OCI-LY3 (cell line): ENCODE measurements around the gene OPCML.

Source experiments
- H2AFZ ChIP-seq: fragments of 200-600, 300-600 bp; shearing (Covaris generic); 2 replicates; pipeline ENCODE4 v1.6.0; 2014; ENCODE audit warnings: antibody characterized with exemption, low read depth, low read length
- H3K27ac ChIP-seq: fragments of 200-600, 300-600 bp; sonication (generic); 2 replicates; pipeline ENCODE4 v1.5.1; 2014; ENCODE audit warnings: mild to moderate bottlenecking, low read length, moderate library complexity, mixed read lengths
- H3K27me3 ChIP-seq: fragments of 200-600, 300-600 bp; sonication (generic); 2 replicates; pipeline ENCODE4 v1.6.1; 2014; ENCODE audit warnings: low read depth, low read length, mixed read lengths
- H3K36me3 ChIP-seq: fragments of 200-600, 300-600 bp; sonication (generic); replicated peaks from 2 replicates; pipeline ENCODE3; 2014; ENCODE audit warnings: low read depth, low read length, mixed read lengths
- H3K4me1 ChIP-seq: fragments of 300-600, 200-600 bp; sonication (generic); 2 replicates; pipeline ENCODE4 v1.6.1; 2014; ENCODE audit warnings: low read length, mixed read lengths
- H3K4me2 ChIP-seq: fragments of 200-600, 300-600 bp; sonication (generic); 2 replicates; pipeline ENCODE4 v1.6.1; 2014; ENCODE audit warnings: low read length, mixed read lengths
- H3K4me3 ChIP-seq: fragments of 300-600, 200-600 bp; sonication (generic); 2 replicates; pipeline ENCODE4 v1.5.1; 2014; ENCODE audit warnings: antibody characterized with exemption, mild to moderate bottlenecking, low read length, moderate library complexity
- H3K79me2 ChIP-seq: fragments of 300-600, 200-600 bp; shearing (Covaris generic); 2 replicates; pipeline ENCODE4 v1.6.1; 2014; ENCODE audit warnings: mild to moderate bottlenecking, low read length, mixed read lengths
- H3K9ac ChIP-seq: fragments of 300-600, 200-600 bp; shearing (Covaris generic); 2 replicates; pipeline ENCODE4 v1.6.0; 2014; ENCODE audit warnings: mild to moderate bottlenecking, low read length, moderate library complexity
- H3K9me3 ChIP-seq: fragments of 200-600, 300-600 bp; shearing (Covaris generic); 2 replicates; pipeline ENCODE4 v1.6.1; 2014; ENCODE audit warnings: low read length, mixed read lengths; ENCODE audit not compliant: insufficient read depth
- H4K20me1 ChIP-seq: fragments of 200-600, 300-600 bp; sonication (generic); 2 replicates; pipeline ENCODE4 v1.6.1; 2016; ENCODE audit warnings: low read length, mixed read lengths; ENCODE audit not compliant: insufficient read depth
- EZH2phosphoT487 ChIP-seq: fragments of 200-600 bp; shearing (Covaris generic); IDR thresholded peaks from 2 replicates; pipeline ENCODE4 v1.6.1; 2018; ENCODE audit warnings: antibody characterized with exemption, mixed run types, low read depth
- TF ChIP-seq, protein P1 (sequence below): fragments of 200-600, 300-600 bp; sonication (generic); IDR thresholded peaks from 2 replicates; pipeline ENCODE4 v1.5.1; 2014; ENCODE audit warnings: antibody characterized with exemption, low read length, low read depth

Gene OPCML

DNA sequence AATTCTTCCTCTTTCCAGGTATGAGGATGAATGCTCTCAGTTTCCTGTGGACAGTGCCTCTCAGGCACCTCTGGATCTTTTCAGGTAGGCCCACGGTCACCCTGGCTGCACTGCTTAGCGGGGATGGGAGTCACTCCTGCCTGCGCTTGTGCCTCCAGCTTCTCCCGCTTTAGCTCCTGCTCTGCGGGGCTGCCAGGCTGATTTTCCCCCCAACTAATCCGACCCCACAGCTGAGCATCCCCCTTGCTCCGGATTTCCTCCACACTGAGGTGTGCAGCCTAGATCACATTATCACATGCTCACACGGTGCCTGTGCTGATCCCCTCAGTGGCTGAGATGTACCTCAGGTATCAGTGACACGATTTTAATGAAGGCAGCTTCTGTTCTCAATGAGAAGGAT lies 879.1 kb downstream of the OPCML start:
- H2AFZ ChIP-seq = no peak overlapping the region
- no peaks in the 10 kb centered on the region for H4K20me1 ChIP-seq
- no peak overlapping the region for H3K9ac ChIP-seq
- no peak overlapping the region for H3K4me3 ChIP-seq
- H3K79me2 ChIP-seq = no peaks in the 10 kb centered on the region
- H3K36me3 ChIP-seq = no peaks in the 10 kb centered on the region
- no peak overlapping the region for H3K27ac ChIP-seq
- H3K4me1 ChIP-seq = no peaks in the 10 kb centered on the region
- no peak overlapping the region for H3K4me2 ChIP-seq
- no peaks in the 10 kb centered on the region for H3K9me3 ChIP-seq
- no peak for TF ChIP-seq EZH2phosphoT487
- TF ChIP-seq, protein P1, sequence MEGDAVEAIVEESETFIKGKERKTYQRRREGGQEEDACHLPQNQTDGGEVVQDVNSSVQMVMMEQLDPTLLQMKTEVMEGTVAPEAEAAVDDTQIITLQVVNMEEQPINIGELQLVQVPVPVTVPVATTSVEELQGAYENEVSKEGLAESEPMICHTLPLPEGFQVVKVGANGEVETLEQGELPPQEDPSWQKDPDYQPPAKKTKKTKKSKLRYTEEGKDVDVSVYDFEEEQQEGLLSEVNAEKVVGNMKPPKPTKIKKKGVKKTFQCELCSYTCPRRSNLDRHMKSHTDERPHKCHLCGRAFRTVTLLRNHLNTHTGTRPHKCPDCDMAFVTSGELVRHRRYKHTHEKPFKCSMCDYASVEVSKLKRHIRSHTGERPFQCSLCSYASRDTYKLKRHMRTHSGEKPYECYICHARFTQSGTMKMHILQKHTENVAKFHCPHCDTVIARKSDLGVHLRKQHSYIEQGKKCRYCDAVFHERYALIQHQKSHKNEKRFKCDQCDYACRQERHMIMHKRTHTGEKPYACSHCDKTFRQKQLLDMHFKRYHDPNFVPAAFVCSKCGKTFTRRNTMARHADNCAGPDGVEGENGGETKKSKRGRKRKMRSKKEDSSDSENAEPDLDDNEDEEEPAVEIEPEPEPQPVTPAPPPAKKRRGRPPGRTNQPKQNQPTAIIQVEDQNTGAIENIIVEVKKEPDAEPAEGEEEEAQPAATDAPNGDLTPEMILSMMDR = no peak
- H3K27me3 ChIP-seq = no peaks in the 10 kb centered on the region

DNA sequence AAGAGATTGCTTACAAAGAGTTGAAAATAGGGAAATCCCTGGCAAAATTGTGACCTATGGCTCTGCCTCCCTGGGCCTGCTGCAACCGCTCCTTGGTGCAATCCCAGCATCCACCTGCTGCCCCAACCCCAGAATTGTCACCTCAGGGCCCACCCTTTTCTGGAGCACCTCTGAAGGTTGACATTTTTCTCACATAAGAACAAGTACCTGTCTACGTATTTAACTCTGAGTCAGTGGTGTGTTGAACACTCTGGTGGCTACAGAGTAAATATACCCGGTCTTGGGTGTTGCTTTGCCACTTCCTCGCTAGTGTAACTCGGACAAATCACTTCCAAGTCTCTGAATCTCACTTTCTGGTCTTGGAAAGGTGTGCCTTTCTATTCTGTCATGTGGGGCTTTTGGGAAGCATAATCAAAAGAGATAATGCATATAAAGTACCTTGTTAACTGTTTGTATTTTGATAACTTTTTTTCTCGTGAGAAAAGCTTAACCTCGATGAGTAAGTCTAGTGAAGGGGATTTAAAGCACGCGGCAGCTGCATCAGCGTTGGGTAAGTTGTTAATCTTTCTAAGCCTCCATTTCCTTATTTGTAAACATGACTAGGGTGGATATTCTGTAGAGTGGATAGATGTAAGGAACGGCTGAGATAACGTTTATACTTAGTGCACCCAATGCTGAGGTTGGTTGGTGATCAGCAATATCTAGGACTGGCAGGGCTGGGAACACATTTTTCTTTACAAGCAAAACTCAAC lies 881.2 kb downstream of the OPCML start:
- no peaks in the 10 kb centered on the region for H4K20me1 ChIP-seq
- H3K36me3 ChIP-seq = no peaks in the 10 kb centered on the region
- no peak overlapping the region for H2AFZ ChIP-seq
- H3K27ac ChIP-seq = no peak overlapping the region
- no peaks in the 10 kb centered on the region for H3K9me3 ChIP-seq
- H3K4me3 ChIP-seq = no peak overlapping the region
- no peaks in the 10 kb centered on the region for H3K79me2 ChIP-seq
- H3K27me3 ChIP-seq = no peaks in the 10 kb centered on the region
- no peaks in the 10 kb centered on the region for H3K4me1 ChIP-seq
- no peak overlapping the region for H3K9ac ChIP-seq
- TF ChIP-seq, protein P1 = no peak
- TF ChIP-seq EZH2phosphoT487 = no peak
- no peak overlapping the region for H3K4me2 ChIP-seq

DNA sequence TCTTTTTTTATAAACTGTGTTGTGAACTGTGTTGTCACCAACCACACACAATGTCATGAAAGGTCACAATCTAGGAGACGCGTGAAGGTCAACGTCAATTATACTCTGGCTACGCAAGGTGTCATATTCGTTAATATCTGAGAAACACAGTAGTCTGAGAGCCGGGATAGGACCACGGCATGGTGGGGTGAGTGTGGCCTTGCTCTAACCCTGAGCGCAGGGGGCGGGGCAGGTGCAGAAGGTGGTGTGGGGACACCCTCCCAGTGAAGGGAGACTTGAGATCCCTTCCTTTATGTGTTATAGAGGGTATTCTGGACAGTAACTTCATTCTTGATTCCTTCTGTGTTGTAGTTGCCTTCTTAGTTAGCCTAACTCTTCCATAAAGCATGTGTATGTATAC lies 883.0 kb downstream of the OPCML start:
- H3K9ac ChIP-seq = no peak overlapping the region
- TF ChIP-seq EZH2phosphoT487 = no peak
- TF ChIP-seq, protein P1 = no peak
- H3K27ac ChIP-seq = no peak overlapping the region
- H4K20me1 ChIP-seq = no peaks in the 10 kb centered on the region
- no peaks in the 10 kb centered on the region for H3K4me1 ChIP-seq
- H3K9me3 ChIP-seq = no peaks in the 10 kb centered on the region
- no peak overlapping the region for H2AFZ ChIP-seq
- no peak overlapping the region for H3K4me2 ChIP-seq
- H3K36me3 ChIP-seq = no peaks in the 10 kb centered on the region
- no peak overlapping the region for H3K4me3 ChIP-seq
- no peaks in the 10 kb centered on the region for H3K27me3 ChIP-seq
- H3K79me2 ChIP-seq = no peaks in the 10 kb centered on the region

DNA sequence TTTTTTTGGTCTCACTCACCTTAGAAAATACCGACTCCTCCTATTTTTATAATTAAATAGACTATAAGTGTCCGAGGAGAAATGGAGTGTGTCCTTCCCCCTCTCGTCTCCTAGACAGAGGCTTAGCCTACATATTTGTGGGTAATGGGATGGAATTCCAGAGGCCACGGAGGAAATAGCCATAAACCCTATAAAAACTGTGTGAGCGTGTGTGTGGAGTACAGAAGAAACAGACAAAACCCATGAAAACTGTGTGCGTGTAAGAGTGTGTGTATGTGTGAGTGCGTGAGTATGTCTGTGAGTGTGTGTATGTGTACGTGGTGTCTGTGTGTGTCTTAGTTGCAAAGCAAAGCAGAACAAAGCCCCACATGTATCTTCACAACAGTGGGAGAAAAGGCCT lies 883.5 kb downstream of the OPCML start:
- TF ChIP-seq, protein P1 = no peak
- TF ChIP-seq EZH2phosphoT487 = no peak

More for the DNA sequence above, 883.5 kb downstream of the OPCML start:
- no peak overlapping the region for H3K4me2 ChIP-seq
- no peaks in the 10 kb centered on the region for H4K20me1 ChIP-seq
- H2AFZ ChIP-seq = no peak overlapping the region
- no peaks in the 10 kb centered on the region for H3K9me3 ChIP-seq
- no peak overlapping the region for H3K4me3 ChIP-seq
- H3K4me1 ChIP-seq = no peaks in the 10 kb centered on the region
- H3K27me3 ChIP-seq = no peaks in the 10 kb centered on the region
- H3K36me3 ChIP-seq = no peaks in the 10 kb centered on the region
- no peak overlapping the region for H3K27ac ChIP-seq
- H3K79me2 ChIP-seq = no peaks in the 10 kb centered on the region
- H3K9ac ChIP-seq = no peak overlapping the region
